Prostate gland (tissue), 2 donors: ENCODE data around the gene LEKR1. TPM values are rescaled to one million over a fixed set of nuclear protein-coding genes. Genes with fewer than 3 reads are reported as not detected.
"Not testable (repeated sequence)": the region's sequence is repeated elsewhere in the genome, so short reads cannot be mapped to it uniquely, and the experiment has no call there.

Source experiments
- DNase-seq: peaks from one replicate; pipeline ENCODE4 v3.0.0-alpha.2; 2019; ENCODE audit warnings: low spot score
- H3K27ac ChIP-seq, 2 donors: fragments of 200-600 bp; sonication (generic); 2 replicates each; pipeline ENCODE4 v1.5.1; 2017 to 2019
- H3K27me3 ChIP-seq: fragments of 200-600 bp; sonication (generic); replicated peaks from 2 replicates; pipeline ENCODE4 v1.5.1; 2019; ENCODE audit not compliant: insufficient read depth
- H3K36me3 ChIP-seq, 2 donors: fragments of 200-600 bp; sonication (generic); 1 replicate in 1 of 2; 2 replicates in 1 of 2; pipeline versions ENCODE4 v1.5.1 to v1.8.1; 2017 to 2019
- H3K4me1 ChIP-seq: fragments of 200-600 bp; sonication (generic); replicated peaks from 2 replicates; pipeline ENCODE4 v1.5.1; 2019
- H3K4me3 ChIP-seq, 2 donors: fragments of 200-600 bp; sonication (generic); 2 replicates each; pipeline ENCODE4 v1.5.1; 2017 to 2019
- H3K9me3 ChIP-seq: fragments of 200-600 bp; sonication (generic); 2 replicates; pipeline ENCODE4 v1.5.1; 2017
- CTCF ChIP-seq, 4 experiments: fragments of 200-600 bp in 2 of 4; fragments of 450-650 bp in 2 of 4; sonication (generic) in 2 of 4; IDR thresholded peaks; 1 replicate in 3 of 4; 2 replicates in 1 of 4; pipeline ENCODE4 v1.5.1; 2016 to 2019; ENCODE audit warnings: antibody characterized with exemption in 4 of 4, mild to moderate bottlenecking in 2 of 4, moderate library complexity in 2 of 4
- POLR2A ChIP-seq: fragments of 450-650 bp; IDR thresholded peaks from one replicate; pipeline ENCODE4 v1.6.1; 2016; ENCODE audit warnings: antibody characterized with exemption, mild to moderate bottlenecking
- POLR2AphosphoS5 ChIP-seq: sonication (generic); formaldehyde crosslinking; IDR thresholded peaks from one replicate; pipeline ENCODE4 v1.6.1; 2017; ENCODE audit warnings: antibody characterized with exemption
- WGBS: methylation state at CpG from one replicate; pipeline ENCODE4 v1.1.5; 2018; 5-methylcytosine and 5-hydroxymethylcytosine counted together
- intact Hi-C: fragments of 100-400 bp; cut with DNase I; formaldehyde crosslinking; loops from one replicate; pipeline ENCODE4 v1.14.2; 2022
- total RNA-seq, 2 donors: library from RNA; depleted of rRNA; stranded (reverse); fragments of >200 nt; gene quantifications; one replicate each; pipeline ENCODE4 v1.1.0, GENCODE V29; 2016

The LEKR1 gene
- total RNA-seq, 2 donors from 2014 or later, result 2.2 to 4.4 TPM

- intact Hi-C loops, result no loop called here
- no peak for DNase-seq
Measured at GRCh38 chr3:156820692-156821080, 5.5 kb upstream of the LEKR1 start.

DNA sequence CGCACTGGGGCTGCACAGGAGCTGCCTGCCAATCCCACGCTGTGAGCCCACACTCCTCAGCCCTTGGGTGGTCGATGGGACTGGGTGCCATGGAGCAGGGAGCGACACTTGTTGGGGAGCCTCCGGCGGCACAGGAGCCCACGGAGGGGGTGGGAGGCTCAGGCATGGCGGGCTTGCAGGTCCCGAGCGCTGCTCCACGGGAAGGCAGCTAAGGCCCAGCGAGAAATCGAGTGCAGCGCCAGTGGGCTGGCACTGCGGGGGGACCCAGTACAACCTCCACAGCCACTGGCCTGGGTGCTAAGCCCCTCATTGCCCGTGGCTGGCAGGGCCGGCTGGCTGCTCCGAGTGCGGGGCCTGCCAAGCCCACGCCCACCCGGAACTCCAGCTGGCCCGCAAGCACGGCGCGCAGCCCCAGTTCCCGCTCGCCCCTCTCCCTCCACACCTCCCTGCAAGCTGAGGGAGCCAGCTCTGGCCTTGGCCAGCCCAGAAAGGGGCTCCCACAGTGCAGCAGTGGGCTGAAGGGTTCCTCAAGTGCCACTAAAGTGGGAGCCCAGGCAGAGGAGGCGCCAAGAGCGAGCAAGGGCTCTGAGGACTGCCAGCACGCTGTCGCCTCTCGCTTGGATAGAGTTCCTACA, 3.4 kb upstream of the LEKR1 start:
- H3K27ac ChIP-seq, H3K4me1 ChIP-seq, H3K4me3 ChIP-seq, H3K27me3 ChIP-seq, DNase-seq, H3K36me3 ChIP-seq, intact Hi-C loops, H3K9me3 ChIP-seq: not testable (repeated sequence)
- WGBS, result 95% methylated on average over 26 of the region's 32 CpGs

More at GRCh38 chr3:156820692-156821080, 5.5 kb upstream of the LEKR1 start:
- Histone ChIP-seq H3K27me3 (no peaks in the 10 kb centered on the region), H3K9me3 (no peaks in the 10 kb centered on the region), H3K27ac (no peak overlapping the region), H3K4me1 (peaks cover 3% of the 10 kb centered on the region), H3K36me3 (no peaks in the 10 kb centered on the region), H3K4me3 (no peak overlapping the region)
- TF ChIP-seq CTCF (IDR thresholded peaks at IDR 0.05) (no peak), POLR2A (no peak), POLR2AphosphoS5 (no peak)

GRCh38 chr3:156825795-156826143, 384 bp upstream of the LEKR1 start:
- no peaks in the 10 kb centered on the region for H3K27me3 ChIP-seq
- H3K36me3 ChIP-seq, result no peaks in the 10 kb centered on the region
- peak overlapping the region; percentile 51 to 71 for H3K4me3 ChIP-seq
- no peak for DNase-seq
- intact Hi-C loops, result loop anchor here (5.0 kb wide), 2 partner anchors 257 to 307 kb away; no protein-coding TSS in a partner anchor
- WGBS, result 6% methylated on average over 8 of the region's 8 CpGs
- TF ChIP-seq POLR2A, result no peak
- no peak for TF ChIP-seq POLR2AphosphoS5
- no peak for TF ChIP-seq CTCF (IDR thresholded peaks at IDR 0.05)
- H3K9me3 ChIP-seq, result no peaks in the 10 kb centered on the region
- peak overlapping the region; percentile 91 to 97 for H3K27ac ChIP-seq
- no peaks in the 10 kb centered on the region for H3K4me1 ChIP-seq

DNA sequence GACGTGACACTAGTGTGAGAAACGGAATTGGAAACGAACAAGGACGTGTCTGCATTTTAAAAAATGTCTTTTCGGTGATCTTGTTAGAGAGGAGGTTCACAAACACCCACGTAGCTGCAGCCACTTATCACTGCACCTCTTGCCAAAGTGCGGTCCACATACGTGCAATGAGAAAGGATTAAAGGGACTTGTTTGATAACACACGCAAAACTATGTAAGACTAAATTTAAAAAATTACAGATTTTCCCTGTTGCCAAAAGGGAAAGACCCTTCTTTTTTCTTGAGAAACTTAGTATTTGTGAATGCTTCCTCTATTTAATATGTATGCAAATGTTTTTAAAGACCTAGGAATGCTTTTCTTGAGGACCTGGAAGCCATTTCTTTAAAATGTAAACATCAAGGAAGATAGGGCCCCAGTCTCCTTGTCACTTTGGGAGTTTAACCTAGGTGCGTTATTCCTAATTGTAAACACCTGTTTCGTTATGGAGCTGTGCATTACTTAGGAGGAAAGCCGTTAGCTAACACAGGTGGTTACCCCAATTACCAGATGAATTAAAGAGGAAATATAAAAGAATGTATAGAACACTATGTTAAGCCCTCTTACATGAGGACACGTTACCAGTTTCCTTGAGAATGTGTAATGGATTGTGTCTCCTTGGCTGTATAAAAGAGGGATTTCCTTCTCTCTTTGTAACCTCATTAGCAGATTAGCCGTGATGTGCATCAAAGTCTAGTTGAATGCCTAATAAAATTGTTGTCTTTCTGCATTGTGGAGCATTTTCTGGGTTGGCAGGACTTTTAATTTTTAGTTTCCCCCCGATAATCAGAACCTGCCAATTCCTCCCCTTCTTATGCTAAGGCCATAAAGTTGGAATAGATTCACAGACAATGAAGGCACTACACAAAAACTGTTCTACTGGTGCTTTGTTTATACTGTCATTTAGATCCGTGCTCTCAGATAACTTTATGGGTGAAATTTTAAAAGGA, 1.0 kb downstream of the LEKR1 start:
- H3K4me3 ChIP-seq, result peak overlapping the region; percentile 51 to 71
- H3K27ac ChIP-seq, result peak overlapping the region; percentile 91 to 97
- no peaks in the 10 kb centered on the region for H3K36me3 ChIP-seq
- WGBS, result 42% methylated on average over 16 of the region's 16 CpGs
- TF ChIP-seq POLR2A (no peak), POLR2AphosphoS5 (no peak), CTCF (IDR thresholded peaks at IDR 0.05) (no peak)
- no peaks in the 10 kb centered on the region for H3K9me3 ChIP-seq
- H3K27me3 ChIP-seq, result no peaks in the 10 kb centered on the region
- no peaks in the 10 kb centered on the region for H3K4me1 ChIP-seq
- no peak for DNase-seq
- intact Hi-C loops, result loop anchor here (5.0 kb wide), 2 partner anchors 255 to 305 kb away; no protein-coding TSS in a partner anchor

DNA sequence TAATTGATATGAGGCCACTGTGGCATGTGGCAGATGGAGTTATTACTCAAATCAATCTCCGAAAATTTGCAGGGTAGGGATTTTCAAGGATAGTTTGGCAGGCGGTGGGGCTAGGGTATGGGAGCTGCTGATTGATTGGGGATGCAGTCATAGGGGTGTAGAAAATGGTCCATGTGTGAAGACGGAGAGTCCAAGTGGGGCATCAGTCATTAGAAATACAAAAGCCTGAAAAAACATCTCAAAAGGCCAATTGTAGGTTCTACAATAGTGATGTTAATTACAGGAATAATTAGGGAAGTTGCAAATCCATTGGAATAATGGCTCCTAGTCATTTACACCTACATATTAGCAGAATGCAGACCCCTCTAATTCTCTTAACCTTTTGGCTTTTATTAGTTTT, 4.9 kb downstream of the LEKR1 start:
- no peaks in the 10 kb centered on the region for H3K36me3 ChIP-seq
- no peaks in the 10 kb centered on the region for H3K27me3 ChIP-seq
- H3K4me3 ChIP-seq, result no peak overlapping the region
- no peak overlapping the region for H3K27ac ChIP-seq
- no peak for DNase-seq
- 93% methylated on average over 3 of the region's 3 CpGs for WGBS
- H3K4me1 ChIP-seq, result no peaks in the 10 kb centered on the region
- intact Hi-C loops, result no loop called here
- H3K9me3 ChIP-seq, result no peaks in the 10 kb centered on the region
- TF ChIP-seq CTCF (IDR thresholded peaks at IDR 0.05) (no peak), POLR2A (no peak), POLR2AphosphoS5 (no peak)
